Thymus (tissue), 11 donors: ENCODE data around the gene VDR. TPM values are rescaled to one million over a fixed set of nuclear protein-coding genes. Genes with fewer than 3 reads are reported as not detected.

Source experiments
- DNase-seq, 9 donors: peaks; one replicate each; pipeline ENCODE4 v3.0.0-alpha.2; 2013; ENCODE audit warnings: low spot score in 9 of 9, low read depth in 6 of 9, missing footprints in 1 of 9
- H3K27ac ChIP-seq, 2 donors: one replicate each; pipeline ENCODE4 v1.5.1; 2013; ENCODE audit warnings: control low read depth in 1 of 2, low read depth in 1 of 2, low read length in 1 of 2, mild to moderate bottlenecking in 1 of 2, moderate library complexity in 1 of 2
- H3K27me3 ChIP-seq, 2 donors: one replicate each; pipeline ENCODE4 v1.5.1; 2013; ENCODE audit warnings: low read length in 1 of 2; ENCODE audit not compliant: control insufficient read depth in 2 of 2, insufficient read depth in 1 of 2
- H3K36me3 ChIP-seq, 2 donors: one replicate each; pipeline ENCODE4 v1.5.1; 2013; ENCODE audit warnings: low read length in 1 of 2, mild to moderate bottlenecking in 1 of 2, moderate library complexity in 1 of 2; ENCODE audit not compliant: control insufficient read depth in 2 of 2, insufficient read depth in 2 of 2
- H3K4me1 ChIP-seq, 2 donors: one replicate each; pipeline ENCODE4 v1.5.1; 2013; ENCODE audit warnings: low read length in 2 of 2; ENCODE audit not compliant: control insufficient read depth in 2 of 2, insufficient read depth in 2 of 2
- H3K4me3 ChIP-seq, 2 donors: one replicate each; pipeline ENCODE4 v1.5.1; 2013; ENCODE audit warnings: low read length in 2 of 2, control low read depth in 1 of 2, mild to moderate bottlenecking in 1 of 2
- H3K9me3 ChIP-seq, 2 donors: one replicate each; pipeline ENCODE4 v1.5.1; 2013; ENCODE audit warnings: low read length in 1 of 2, mild to moderate bottlenecking in 1 of 2; ENCODE audit not compliant: control insufficient read depth in 2 of 2, insufficient read depth in 1 of 2
- WGBS: extraction: QIAGEN DNeasy Blood & Tissue Kit; methylation state at CpG from one replicate; pipeline ENCODE4 v1.1.7; 2013; 5-methylcytosine and 5-hydroxymethylcytosine counted together
- polyA plus RNA-seq: library from polyadenylated mRNA; stranded (reverse); fragments of 200-250 nt; gene quantifications from one replicate; pipeline ENCODE4 v1.2.3, GENCODE V29; 2013
- total RNA-seq: library from RNA; stranded (reverse); fragments of 120-200 nt; gene quantifications from one replicate; pipeline ENCODE4 v1.2.4, GENCODE V29; 2013
- donor health status: healthy.

Gene VDR
- total and polyA plus RNA-seq, 2 donors, result 1.5 to 3.8 TPM

- Histone ChIP-seq H3K27me3 (peaks cover 13 to 48% of the 10 kb centered on the region in 2 donors), H3K9me3 (no peaks in the 10 kb centered on the region), H3K27ac (no peak overlapping the region), H3K36me3 (no peaks in the 10 kb centered on the region), H3K4me1 (peaks cover 0 to under 1% of the 10 kb centered on the region in 2 donors), H3K4me3 (no peak overlapping the region)
- 64% methylated on average over 3 of the region's 3 CpGs for WGBS
- no peak for DNase-seq
These were observed 5.7 kb upstream of the VDR start for GRCh38 chr12:47910486-47910885.

GRCh38 chr12:47909839-47910465 is 5.2 kb upstream of the VDR start:
- peaks cover 0 to 5% of the 10 kb centered on the region in 2 donors for H3K9me3 ChIP-seq
- DNase-seq, result no peak
- WGBS, result 95% methylated on average over 4 of the region's 4 CpGs

GRCh38 chr12:47908738-47909137 is 3.9 kb upstream of the VDR start:
- peaks cover 24 to 63% of the 10 kb centered on the region in 2 donors for H3K27me3 ChIP-seq
- peaks cover 0 to 5% of the 10 kb centered on the region in 2 donors for H3K9me3 ChIP-seq
- H3K4me3 ChIP-seq, result no peak overlapping the region
- no peak overlapping the region for H3K27ac ChIP-seq
- H3K36me3 ChIP-seq, result no peaks in the 10 kb centered on the region
- H3K4me1 ChIP-seq, result peaks cover 13 to 17% of the 10 kb centered on the region in 2 donors
- no peak for DNase-seq

More at GRCh38 chr12:47909839-47910465, 5.2 kb upstream of the VDR start:
- no peaks in the 10 kb centered on the region for H3K36me3 ChIP-seq
- H3K4me1 ChIP-seq, result peaks cover 4 to 6% of the 10 kb centered on the region in 2 donors
- no peak overlapping the region for H3K4me3 ChIP-seq
- H3K27ac ChIP-seq, result no peak overlapping the region
- H3K27me3 ChIP-seq, result peaks cover 18 to 53% of the 10 kb centered on the region in 2 donors

DNA sequence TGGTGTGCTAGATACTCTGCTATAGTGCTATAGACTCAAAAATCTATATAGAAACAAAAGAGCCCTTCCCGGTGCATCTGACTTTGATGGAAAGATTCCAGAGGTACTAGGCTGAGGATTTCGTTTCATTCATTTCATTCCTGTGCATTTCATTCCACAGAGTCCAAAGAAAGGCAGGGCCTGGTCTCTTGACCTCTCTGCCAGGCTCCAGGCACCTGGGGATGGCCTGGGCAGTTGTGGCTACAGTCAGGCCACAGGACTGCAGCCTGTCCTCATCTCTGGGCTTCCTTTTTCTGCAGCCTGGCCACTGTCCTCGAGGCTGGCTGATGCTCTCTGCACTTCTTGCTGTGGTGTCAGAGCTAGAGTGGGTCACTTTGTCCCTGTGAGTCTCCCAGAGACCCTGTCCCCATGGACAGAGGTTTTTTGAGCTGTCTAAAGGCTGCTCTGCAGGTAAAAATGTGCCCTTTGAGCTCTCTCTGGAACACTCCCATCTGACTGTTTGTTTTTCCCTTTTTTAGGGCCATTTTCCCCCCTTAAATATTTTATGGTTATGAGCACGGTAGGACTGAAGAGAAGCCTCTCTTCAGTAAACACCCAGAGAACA is 3.2 kb upstream of the VDR start:
- Histone ChIP-seq H3K27ac (no peak overlapping the region), H3K27me3 (peaks cover 25 to 68% of the 10 kb centered on the region in 2 donors), H3K4me3 (no peak overlapping the region), H3K36me3 (no peaks in the 10 kb centered on the region), H3K4me1 (peaks cover 16 to 21% of the 10 kb centered on the region in 2 donors), H3K9me3 (peaks cover 0 to 5% of the 10 kb centered on the region in 2 donors)
- no peak for DNase-seq
- 74% methylated on average over 4 of the region's 4 CpGs for WGBS

- H3K4me1 ChIP-seq, result peaks cover 16 to 33% of the 10 kb centered on the region in 2 donors
- no peak overlapping the region for H3K27ac ChIP-seq
- WGBS, result 1% methylated on average over 7 of the region's 7 CpGs
These were observed 674 bp downstream of the VDR start for GRCh38 chr12:47903927-47904712.

GRCh38 chr12:47903151-47903611 is 1.6 kb downstream of the VDR start:
- peaks cover 0 to 5% of the 10 kb centered on the region in 2 donors for H3K9me3 ChIP-seq
- no peak overlapping the region for H3K4me3 ChIP-seq
- H3K4me1 ChIP-seq, result peaks cover 16 to 33% of the 10 kb centered on the region in 2 donors
- H3K36me3 ChIP-seq, result no peaks in the 10 kb centered on the region
- peaks cover 21 to 72% of the 10 kb centered on the region in 2 donors for H3K27me3 ChIP-seq
- no peak for DNase-seq
- WGBS, result 18% methylated on average over 3 of the region's 3 CpGs
- no peak overlapping the region for H3K27ac ChIP-seq

More at GRCh38 chr12:47903927-47904712, 674 bp downstream of the VDR start:
- peaks cover 0 to 5% of the 10 kb centered on the region in 2 donors for H3K9me3 ChIP-seq
- peak overlapping the region; percentile 47 to 50 for H3K4me3 ChIP-seq
- DNase-seq, result peak in 1 of 9 donors; percentile 31
- H3K36me3 ChIP-seq, result no peaks in the 10 kb centered on the region
- peaks cover 21 to 77% of the 10 kb centered on the region in 2 donors for H3K27me3 ChIP-seq

DNA sequence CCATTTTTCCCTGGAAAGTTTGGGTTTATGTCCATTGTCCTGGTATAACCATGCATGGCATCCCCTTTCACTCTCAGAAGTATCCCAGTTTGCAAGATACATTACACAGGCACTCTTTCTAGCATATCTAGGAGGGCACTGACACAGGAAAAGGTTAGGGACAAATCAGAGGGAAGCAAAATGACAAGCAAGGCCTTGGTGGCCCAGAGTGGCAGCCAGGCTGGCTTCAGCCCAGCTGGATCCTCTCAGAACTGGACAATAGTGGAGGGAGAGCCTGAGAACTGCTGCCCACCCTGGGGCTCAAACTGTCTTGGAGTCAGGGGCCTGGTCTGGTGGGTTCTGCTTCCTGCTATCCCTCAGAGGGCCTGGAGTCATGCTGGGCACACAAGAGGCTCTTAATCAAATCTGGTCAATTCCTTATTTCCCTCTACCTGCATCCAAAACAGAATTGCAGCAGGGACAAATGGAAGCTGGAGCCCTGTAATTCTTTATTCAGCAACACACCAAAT is 2.6 kb downstream of the VDR start:
- H3K4me1 ChIP-seq, result peaks cover 16 to 33% of the 10 kb centered on the region in 2 donors
- no peak overlapping the region for H3K4me3 ChIP-seq
- H3K27me3 ChIP-seq, result peaks cover 21 to 63% of the 10 kb centered on the region in 2 donors
- peaks cover 0 to 5% of the 10 kb centered on the region in 2 donors for H3K9me3 ChIP-seq
- no peak overlapping the region for H3K27ac ChIP-seq
- no peak for DNase-seq
- H3K36me3 ChIP-seq, result no peaks in the 10 kb centered on the region

GRCh38 chr12:47901718-47902093 is 3.1 kb downstream of the VDR start:
- no peaks in the 10 kb centered on the region for H3K36me3 ChIP-seq
- 90% methylated on average over 6 of the region's 6 CpGs for WGBS
- no peak overlapping the region for H3K27ac ChIP-seq
- H3K27me3 ChIP-seq, result peaks cover 21 to 59% of the 10 kb centered on the region in 2 donors
- H3K4me1 ChIP-seq, result peaks cover 16 to 33% of the 10 kb centered on the region in 2 donors
- H3K4me3 ChIP-seq, result no peak overlapping the region
- no peak for DNase-seq
- H3K9me3 ChIP-seq, result peaks cover 0 to 5% of the 10 kb centered on the region in 2 donors
